Vagina (tissue), 2 donors: ENCODE measurements around the gene SYNPR. TPM values are rescaled to one million over a fixed set of nuclear protein-coding genes. Genes with fewer than 3 reads are reported as not detected.

Experiments
- DNase-seq, 2 donors: peaks; one replicate each; pipeline ENCODE4 v3.0.0-alpha.2; 2017; ENCODE audit errors: extremely low spot score in 2 of 2
- H3K27ac ChIP-seq: fragments of 200-600 bp; sonication (generic); one replicate; pipeline ENCODE4 v1.5.1; 2019
- H3K27me3 ChIP-seq: fragments of 200-600 bp; sonication (generic); one replicate; pipeline ENCODE4 v1.5.1; 2019
- H3K36me3 ChIP-seq, 2 donors: fragments of 200-600 bp; sonication (generic); one replicate each; pipeline ENCODE4 v1.5.1; 2017 to 2019
- H3K4me1 ChIP-seq: fragments of 200-600 bp; sonication (generic); one replicate; pipeline ENCODE4 v1.5.1; 2019
- H3K4me3 ChIP-seq, 2 donors: fragments of 200-600 bp; sonication (generic); 1 replicate in 1 of 2; 2 replicates in 1 of 2; pipeline ENCODE4 v1.5.1; 2016 to 2019
- H3K9me3 ChIP-seq: fragments of 200-600 bp; sonication (generic); one replicate; pipeline ENCODE4 v1.5.1; 2019
- CTCF ChIP-seq, 3 experiments: fragments of 450-650 bp in 2 of 3; fragments of 200-600 bp in 1 of 3; sonication (generic) in 1 of 3; IDR thresholded peaks; one replicate each; pipeline ENCODE4 v1.5.1; 2017 to 2019; ENCODE audit warnings: antibody characterized with exemption in 3 of 3, mild to moderate bottlenecking in 2 of 3, moderate library complexity in 2 of 3
- POLR2A ChIP-seq, 2 donors: fragments of 450-650 bp; IDR thresholded peaks; one replicate each; pipeline ENCODE4 v1.6.1; 2017; ENCODE audit warnings: antibody characterized with exemption in 2 of 2, mild to moderate bottlenecking in 2 of 2, moderate library complexity in 2 of 2
- POLR2AphosphoS5 ChIP-seq, 2 donors: sonication (generic); formaldehyde crosslinking; IDR thresholded peaks; one replicate each; pipeline ENCODE4 v1.9.0; 2017; ENCODE audit warnings: antibody characterized with exemption in 2 of 2, mild to moderate bottlenecking in 2 of 2, low read depth in 1 of 2; ENCODE audit not compliant: insufficient read depth in 1 of 2
- intact Hi-C: fragments of 100-400 bp; cut with DNase I; formaldehyde crosslinking; loops from one replicate; pipeline ENCODE4 v1.15.1; 2023
- total RNA-seq: library from RNA; depleted of rRNA; stranded (reverse); fragments of >200 nt; gene quantifications from one replicate; pipeline ENCODE4 v1.2.3, GENCODE V29; 2016

The SYNPR gene
- total RNA-seq, 1 donor from 2014 or later: not detected

- H3K27me3 ChIP-seq: no peaks in the 10 kb centered on the region
- H3K27ac ChIP-seq: no peak overlapping the region
- H3K36me3 ChIP-seq: no peaks in the 10 kb centered on the region
- DNase-seq: no peak
- H3K4me1 ChIP-seq: no peaks in the 10 kb centered on the region
- intact Hi-C loops: no loop called here
- H3K4me3 ChIP-seq: no peak overlapping the region
- no peaks in the 10 kb centered on the region for H3K9me3 ChIP-seq
- TF ChIP-seq CTCF (IDR thresholded peaks at IDR 0.05): no peak
- TF ChIP-seq POLR2A (IDR thresholded peaks at IDR 0.05): no peak
- TF ChIP-seq POLR2AphosphoS5 (IDR thresholded peaks at IDR 0.05; ENCODE audit: insufficient read depth in 1 of 2, low read depth in 1 of 2): no peak
These were observed 171.9 kb downstream of the SYNPR start for GRCh38 chr3:63450023-63450422.

GRCh38 chr3:63450634-63451363 is 172.7 kb downstream of the SYNPR start:
- intact Hi-C loops: no loop called here
- no peak for TF ChIP-seq POLR2A (IDR thresholded peaks at IDR 0.05)
- no peak for TF ChIP-seq CTCF (IDR thresholded peaks at IDR 0.05)
- no peak for TF ChIP-seq POLR2AphosphoS5 (IDR thresholded peaks at IDR 0.05; ENCODE audit: insufficient read depth in 1 of 2, low read depth in 1 of 2)

GRCh38 chr3:63456901-63457300 is 178.8 kb downstream of the SYNPR start:
- Histone ChIP-seq H3K36me3 (no peaks in the 10 kb centered on the region), H3K4me3 (no peak overlapping the region), H3K9me3 (no peaks in the 10 kb centered on the region), H3K27ac (no peak overlapping the region), H3K27me3 (no peaks in the 10 kb centered on the region), H3K4me1 (no peaks in the 10 kb centered on the region)
- intact Hi-C loops: no loop called here
- no peak for TF ChIP-seq POLR2A (IDR thresholded peaks at IDR 0.05)
- TF ChIP-seq CTCF (IDR thresholded peaks at IDR 0.05): no peak
- TF ChIP-seq POLR2AphosphoS5 (IDR thresholded peaks at IDR 0.05; ENCODE audit: insufficient read depth in 1 of 2, low read depth in 1 of 2): no peak
- DNase-seq: no peak

More at GRCh38 chr3:63450634-63451363, 172.7 kb downstream of the SYNPR start:
- H3K4me3 ChIP-seq: no peak overlapping the region
- no peak for DNase-seq
- no peaks in the 10 kb centered on the region for H3K27me3 ChIP-seq
- H3K9me3 ChIP-seq: no peaks in the 10 kb centered on the region
- no peaks in the 10 kb centered on the region for H3K36me3 ChIP-seq
- no peak overlapping the region for H3K27ac ChIP-seq
- no peaks in the 10 kb centered on the region for H3K4me1 ChIP-seq

- intact Hi-C loops: no loop called here
- Histone ChIP-seq H3K27me3 (no peaks in the 10 kb centered on the region), H3K9me3 (no peaks in the 10 kb centered on the region), H3K4me3 (no peak overlapping the region), H3K4me1 (no peaks in the 10 kb centered on the region), H3K27ac (no peak overlapping the region), H3K36me3 (no peaks in the 10 kb centered on the region)
- TF ChIP-seq POLR2A (IDR thresholded peaks at IDR 0.05) (no peak), POLR2AphosphoS5 (IDR thresholded peaks at IDR 0.05; ENCODE audit: insufficient read depth in 1 of 2, low read depth in 1 of 2) (no peak), CTCF (IDR thresholded peaks at IDR 0.05) (no peak)
- no peak for DNase-seq
These were observed 180.3 kb downstream of the SYNPR start for GRCh38 chr3:63458405-63458804.

GRCh38 chr3:63462732-63463131 is 184.6 kb downstream of the SYNPR start:
- intact Hi-C loops: no loop called here
- Histone ChIP-seq H3K27me3 (no peaks in the 10 kb centered on the region), H3K27ac (no peak overlapping the region), H3K9me3 (no peaks in the 10 kb centered on the region), H3K4me3 (no peak overlapping the region), H3K4me1 (no peaks in the 10 kb centered on the region), H3K36me3 (no peaks in the 10 kb centered on the region)
- TF ChIP-seq POLR2AphosphoS5 (IDR thresholded peaks at IDR 0.05; ENCODE audit: insufficient read depth in 1 of 2, low read depth in 1 of 2) (no peak), POLR2A (IDR thresholded peaks at IDR 0.05) (no peak)
- DNase-seq: no peak
